Testis (tissue), 3 donors: ENCODE results near the gene ZNF575. TPM values are rescaled to one million over a fixed set of nuclear protein-coding genes. Genes with fewer than 3 reads are reported as not detected.

Experiments
- DNase-seq: peaks from one replicate; pipeline ENCODE4 v3.0.0-alpha.2; 2019
- H3K27ac ChIP-seq, 2 donors: fragments of 200-600 bp; sonication (generic); one replicate each; pipeline ENCODE4 v1.5.1; 2019
- H3K27me3 ChIP-seq: fragments of 200-600 bp; sonication (generic); one replicate; pipeline ENCODE4 v1.5.1; 2019
- H3K36me3 ChIP-seq: fragments of 200-600 bp; sonication (generic); one replicate; pipeline ENCODE4 v1.5.1; 2017; ENCODE audit warnings: low read depth; ENCODE audit errors: missing control alignments
- H3K4me1 ChIP-seq: fragments of 200-600 bp; sonication (generic); one replicate; pipeline ENCODE4 v1.5.1; 2019
- H3K4me3 ChIP-seq, 2 donors: fragments of 200-600 bp; sonication (generic); one replicate each; pipeline ENCODE4 v1.5.1; 2017 to 2019
- H3K9me3 ChIP-seq: fragments of 200-600 bp; sonication (generic); one replicate; pipeline ENCODE4 v1.5.1; 2017
- CTCF ChIP-seq, 3 experiments: fragments of 450-650 bp in 2 of 3; fragments of 200-600 bp in 1 of 3; sonication (generic) in 1 of 3; IDR thresholded peaks; one replicate each; pipeline ENCODE4 v1.5.1; 2016 to 2019; ENCODE audit warnings: antibody characterized with exemption in 3 of 3, mild to moderate bottlenecking in 2 of 3, moderate library complexity in 1 of 3
- POLR2A ChIP-seq: fragments of 450-650 bp; IDR thresholded peaks from one replicate; pipeline ENCODE4 v1.6.1; 2017; ENCODE audit warnings: antibody characterized with exemption, mild to moderate bottlenecking, moderate library complexity
- WGBS, 2 donors: methylation state at CpG; one replicate each; pipeline ENCODE4 v1.1.5; 2018; 5-methylcytosine and 5-hydroxymethylcytosine counted together
- intact Hi-C: fragments of 100-400 bp; cut with DNase I; formaldehyde crosslinking; loops from one replicate; pipeline ENCODE4 v1.15.1; 2023; ENCODE audit warnings: low total_unique reads
- polyA plus RNA-seq: library from polyadenylated mRNA; stranded (reverse); fragments of 350-450 nt; fragmentation: Illumina TruSeq; extraction: RNeasy Lipid Tissue Mini Kit (QIAGEN cat#74804); gene quantifications from one replicate; pipeline ENCODE4 v1.2.3, GENCODE V29; 2014; ENCODE audit warnings: low read depth, low replicate concordance; ENCODE audit not compliant: insufficient read depth
- total RNA-seq, 2 donors: library from RNA; depleted of rRNA; stranded (reverse); fragments of >200 nt; gene quantifications; one replicate each; pipeline ENCODE4 v1.2.3, GENCODE V29; 2016

The ZNF575 gene
- total and polyA plus RNA-seq, 3 donors from 2014 or later = 1.1 to 2.4 (median 1.7) TPM

DNA sequence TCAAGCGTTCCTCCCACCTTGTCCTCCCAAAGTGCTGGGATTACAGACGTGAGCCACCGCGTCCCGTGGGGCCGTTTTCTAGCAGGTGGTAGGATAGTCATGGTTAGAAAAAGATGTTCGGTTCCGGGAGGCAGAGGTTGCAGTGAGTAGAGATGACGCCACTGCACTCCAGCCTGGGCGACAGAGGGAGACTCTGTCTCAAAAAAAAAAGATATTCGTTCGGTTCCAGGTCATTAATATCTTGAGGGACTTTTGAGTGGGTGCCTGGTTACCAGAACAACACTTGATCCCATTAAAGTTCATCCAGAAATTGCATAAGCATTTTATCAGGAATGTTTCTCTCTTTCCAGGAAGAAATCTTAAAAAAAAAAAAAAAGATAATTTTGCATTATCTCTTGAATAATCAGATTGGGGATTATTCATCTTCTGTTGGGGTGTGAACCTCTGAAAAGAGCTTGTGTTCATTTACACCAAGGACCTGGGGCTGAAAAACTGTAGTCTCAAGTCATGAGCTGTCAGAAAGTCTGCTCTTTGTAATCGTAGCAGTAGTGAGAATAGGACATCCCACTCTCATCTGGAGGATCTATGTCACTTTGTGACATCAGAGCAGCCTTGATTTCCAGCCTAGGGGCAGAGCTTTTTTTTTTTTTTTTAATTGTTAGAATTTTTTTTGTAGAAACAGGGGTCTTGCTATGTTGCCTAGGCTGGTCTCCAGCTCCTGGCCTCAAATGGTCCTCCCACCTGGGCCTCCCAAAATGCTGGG lies 4.9 kb upstream of the ZNF575 start:
- Histone ChIP-seq H3K27me3 (no peaks in the 10 kb centered on the region), H3K4me1 (peaks cover 26% of the 10 kb centered on the region), H3K4me3 (peak overlapping the region; percentile 69 to 83), H3K27ac (no peak overlapping the region), H3K9me3 (no peaks in the 10 kb centered on the region), H3K36me3 (no peaks in the 10 kb centered on the region)
- intact Hi-C loops = no loop called here
- no peak for DNase-seq
- WGBS, 2 donors = 17 to 18% methylated on average over 13 of the region's 13 CpGs
- TF ChIP-seq CTCF (IDR thresholded peaks at IDR 0.05) = no peak

DNA sequence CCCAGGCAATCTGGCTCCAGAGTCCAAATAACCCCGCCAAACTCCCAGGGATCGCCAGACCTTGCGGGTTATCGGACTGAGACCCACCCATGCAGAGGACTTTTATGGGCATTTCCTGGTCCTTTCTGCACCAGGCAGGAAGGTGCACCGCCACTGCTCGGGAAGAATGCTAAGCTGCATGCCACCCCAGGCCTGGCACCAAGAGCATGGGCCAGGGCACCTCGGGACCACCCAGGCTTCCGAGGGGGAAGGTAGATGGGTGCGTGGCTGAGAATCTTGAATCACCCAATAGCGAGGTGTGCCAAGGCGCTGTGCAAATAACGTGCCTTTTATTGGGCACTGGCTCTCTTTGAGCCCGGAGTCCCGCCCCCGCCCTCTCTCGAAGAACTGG lies 422 bp upstream of the ZNF575 start:
- 1 to 5% methylated on average over 11 to 16 of the region's 16 CpGs for WGBS, 2 donors
- Histone ChIP-seq H3K9me3 (no peaks in the 10 kb centered on the region), H3K36me3 (no peaks in the 10 kb centered on the region), H3K27ac (peak overlapping the region; percentile 31 to 90), H3K4me1 (peaks cover 7% of the 10 kb centered on the region), H3K27me3 (no peaks in the 10 kb centered on the region), H3K4me3 (peak overlapping the region; percentile 59 to 61)
- intact Hi-C loops = no loop called here
- DNase-seq = peak; percentile 54
- TF ChIP-seq POLR2A = no peak
- TF ChIP-seq CTCF (IDR thresholded peaks at IDR 0.05) = no peak

GRCh38 chr19:43533546-43534304 lies 737 bp downstream of the ZNF575 start:
- Histone ChIP-seq H3K36me3 (no peaks in the 10 kb centered on the region), H3K4me1 (peaks cover 5% of the 10 kb centered on the region), H3K4me3 (peak overlapping the region; percentile 59 to 61), H3K27me3 (no peaks in the 10 kb centered on the region), H3K9me3 (peaks cover 4% of the 10 kb centered on the region), H3K27ac (peak overlapping the region; percentile 31 to 90)
- intact Hi-C loops = no loop called here
- no peak for TF ChIP-seq CTCF (IDR thresholded peaks at IDR 0.05)
- no peak for TF ChIP-seq POLR2A
- peak; percentile 99 for DNase-seq
- 0 to 1% methylated on average over 10 to 41 of the region's 41 CpGs for WGBS, 2 donors

DNA sequence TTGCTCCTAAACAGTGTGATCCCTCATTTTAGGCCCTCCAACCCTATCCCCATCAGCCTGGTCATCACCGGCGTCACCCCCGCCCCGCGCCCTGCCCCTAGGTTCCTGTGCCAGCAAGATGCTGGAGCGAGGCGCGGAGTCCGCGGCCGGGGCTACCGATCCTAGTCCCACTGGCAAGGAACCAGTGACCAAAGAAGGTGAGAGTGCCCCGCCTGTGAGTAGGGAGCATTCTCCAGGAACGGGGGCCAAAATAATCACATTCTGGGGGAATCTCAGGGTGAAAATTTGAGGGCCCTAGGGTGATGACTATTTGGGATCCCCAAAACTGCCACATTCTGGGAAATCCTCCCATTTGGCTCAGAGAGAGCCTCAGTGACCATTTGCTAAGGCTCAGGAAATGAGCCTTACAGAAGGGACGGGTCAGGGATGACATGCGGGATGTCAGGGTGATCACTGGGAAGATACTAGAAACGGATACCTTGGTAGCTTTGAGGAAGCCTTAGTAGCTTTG lies 1.4 kb downstream of the ZNF575 start:
- 5 to 18% methylated on average over 16 to 17 of the region's 17 CpGs for WGBS, 2 donors
- Histone ChIP-seq H3K36me3 (no peaks in the 10 kb centered on the region), H3K9me3 (peaks cover 6% of the 10 kb centered on the region), H3K27ac (peak overlapping the region; percentile 18 to 90), H3K4me3 (peak overlapping the region; percentile 59 to 61), H3K4me1 (peaks cover 5% of the 10 kb centered on the region), H3K27me3 (no peaks in the 10 kb centered on the region)
- intact Hi-C loops = no loop called here
- no peak for TF ChIP-seq CTCF (IDR thresholded peaks at IDR 0.05)
- no peak for TF ChIP-seq POLR2A
- no peak for DNase-seq
